PC-9 (cell line): ENCODE data around the gene LRRC59.

Source experiments
- EZH2 ChIP-seq: fragments of 200-600 bp; sonication (generic); IDR thresholded peaks from 2 replicates; pipeline ENCODE4 v1.8.0; 2017; ENCODE audit warnings: antibody characterized with exemption, low read depth
- TF ChIP-seq, protein P1 (sequence below): fragments of 200-600 bp; sonication (generic); conservative IDR thresholded peaks from 2 replicates; pipeline ENCODE4 v1.6.1; 2017; ENCODE audit warnings: mixed run types, antibody characterized with exemption, mild to moderate bottlenecking, moderate library complexity

DNA sequence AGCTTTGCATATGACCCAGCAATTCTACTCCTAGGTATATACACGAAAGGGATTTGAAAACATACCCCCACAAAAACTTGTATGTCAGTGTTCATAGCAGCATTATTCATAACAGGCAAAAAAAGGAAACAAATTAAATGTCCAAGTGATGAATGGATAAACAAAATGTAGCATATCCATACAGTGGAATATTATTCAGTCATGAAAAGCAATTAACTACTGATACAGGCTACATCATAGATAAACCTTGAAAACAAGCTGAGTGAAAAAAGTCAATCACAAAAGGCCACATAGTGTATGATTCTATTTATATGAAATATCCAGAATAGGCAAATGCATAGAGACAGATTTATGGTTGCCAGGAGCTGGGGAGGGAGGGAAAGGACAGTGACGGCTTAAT, 23.6 kb downstream of the LRRC59 start:
- no peak for TF ChIP-seq EZH2
- TF ChIP-seq, protein P1, sequence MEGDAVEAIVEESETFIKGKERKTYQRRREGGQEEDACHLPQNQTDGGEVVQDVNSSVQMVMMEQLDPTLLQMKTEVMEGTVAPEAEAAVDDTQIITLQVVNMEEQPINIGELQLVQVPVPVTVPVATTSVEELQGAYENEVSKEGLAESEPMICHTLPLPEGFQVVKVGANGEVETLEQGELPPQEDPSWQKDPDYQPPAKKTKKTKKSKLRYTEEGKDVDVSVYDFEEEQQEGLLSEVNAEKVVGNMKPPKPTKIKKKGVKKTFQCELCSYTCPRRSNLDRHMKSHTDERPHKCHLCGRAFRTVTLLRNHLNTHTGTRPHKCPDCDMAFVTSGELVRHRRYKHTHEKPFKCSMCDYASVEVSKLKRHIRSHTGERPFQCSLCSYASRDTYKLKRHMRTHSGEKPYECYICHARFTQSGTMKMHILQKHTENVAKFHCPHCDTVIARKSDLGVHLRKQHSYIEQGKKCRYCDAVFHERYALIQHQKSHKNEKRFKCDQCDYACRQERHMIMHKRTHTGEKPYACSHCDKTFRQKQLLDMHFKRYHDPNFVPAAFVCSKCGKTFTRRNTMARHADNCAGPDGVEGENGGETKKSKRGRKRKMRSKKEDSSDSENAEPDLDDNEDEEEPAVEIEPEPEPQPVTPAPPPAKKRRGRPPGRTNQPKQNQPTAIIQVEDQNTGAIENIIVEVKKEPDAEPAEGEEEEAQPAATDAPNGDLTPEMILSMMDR, result no peak
